ENCODE measurements around the gene CDK18. TPM values are rescaled to one million over a fixed set of nuclear protein-coding genes. Genes with fewer than 3 reads are reported as not detected.
A peak's percentile ranks its signal among the peaks of the same experiment; 100 is the strongest.

Gene CDK18
- total RNA-seq, 6 experiments from 2014 or later, result 0.33 to 2.9 (median 1.7) TPM

- peaks cover 8% of the 10 kb centered on the region for H3K4me1 Mint-ChIP-seq (ENCODE audit: low read depth)
- H3K4me3 Mint-ChIP-seq, result no peak overlapping the region
- no peak for DNase-seq
- TF ChIP-seq CTCF (IDR thresholded peaks at IDR 0.05), result no peak
- H3K36me3 Mint-ChIP-seq (ENCODE audit: low read depth), result no peaks in the 10 kb centered on the region
- no peaks in the 10 kb centered on the region for H3K9me3 Mint-ChIP-seq
- H3K27me3 Mint-ChIP-seq (ENCODE audit: insufficient read depth), result peaks cover 39% of the 10 kb centered on the region
- H3K27ac Mint-ChIP-seq, result no peak overlapping the region
Measured at GRCh38 chr1:205496661-205497060, 7.8 kb upstream of the CDK18 start.

- H3K27ac Mint-ChIP-seq, result no peak overlapping the region
- no peak for DNase-seq
- H3K4me1 Mint-ChIP-seq (ENCODE audit: low read depth), result peaks cover 8% of the 10 kb centered on the region
- no peaks in the 10 kb centered on the region for H3K36me3 Mint-ChIP-seq (ENCODE audit: low read depth)
- H3K9me3 Mint-ChIP-seq, result no peaks in the 10 kb centered on the region
- H3K4me3 Mint-ChIP-seq, result no peak overlapping the region
- H3K27me3 Mint-ChIP-seq (ENCODE audit: insufficient read depth), result peaks cover 40% of the 10 kb centered on the region
- no peak for TF ChIP-seq CTCF (IDR thresholded peaks at IDR 0.05)
Measured at GRCh38 chr1:205497351-205497750, 7.1 kb upstream of the CDK18 start.

- H3K27ac Mint-ChIP-seq, result no peak overlapping the region
- no peaks in the 10 kb centered on the region for H3K9me3 Mint-ChIP-seq
- no peak for TF ChIP-seq CTCF (IDR thresholded peaks at IDR 0.05)
- peaks cover 46% of the 10 kb centered on the region for H3K27me3 Mint-ChIP-seq (ENCODE audit: insufficient read depth)
- no peak overlapping the region for H3K4me3 Mint-ChIP-seq
- H3K36me3 Mint-ChIP-seq (ENCODE audit: low read depth), result no peaks in the 10 kb centered on the region
- H3K4me1 Mint-ChIP-seq (ENCODE audit: low read depth), result no peaks in the 10 kb centered on the region; the same call in 1 of the 2 replicates
- no peak for DNase-seq
Measured at GRCh38 chr1:205499789-205500188, 4.7 kb upstream of the CDK18 start.

- H3K27ac Mint-ChIP-seq, result no peak overlapping the region
- H3K27me3 Mint-ChIP-seq (ENCODE audit: insufficient read depth), result peaks cover 46% of the 10 kb centered on the region
- H3K9me3 Mint-ChIP-seq, result no peaks in the 10 kb centered on the region
- no peaks in the 10 kb centered on the region; the same call in 1 of the 2 replicates for H3K4me1 Mint-ChIP-seq (ENCODE audit: low read depth)
- H3K36me3 Mint-ChIP-seq (ENCODE audit: low read depth), result no peaks in the 10 kb centered on the region
- no peak for TF ChIP-seq CTCF (IDR thresholded peaks at IDR 0.05)
- no peak overlapping the region for H3K4me3 Mint-ChIP-seq
- peak; percentile 15 for DNase-seq
Measured at GRCh38 chr1:205500240-205501233, 3.9 kb upstream of the CDK18 start.

GRCh38 chr1:205502111-205502810, 2.2 kb upstream of the CDK18 start:
- H3K27ac Mint-ChIP-seq, result no peak overlapping the region
- H3K27me3 Mint-ChIP-seq (ENCODE audit: insufficient read depth), result peaks cover 54% of the 10 kb centered on the region
- no peaks in the 10 kb centered on the region; the same call in 1 of the 2 replicates for H3K4me1 Mint-ChIP-seq (ENCODE audit: low read depth)
- no peaks in the 10 kb centered on the region for H3K36me3 Mint-ChIP-seq (ENCODE audit: low read depth)
- no peak for DNase-seq
- TF ChIP-seq CTCF (IDR thresholded peaks at IDR 0.05), result no peak
- no peak overlapping the region for H3K4me3 Mint-ChIP-seq
- H3K9me3 Mint-ChIP-seq, result no peaks in the 10 kb centered on the region

Data from HFFc6 (cell line).